Peyer's patch (tissue), 4 donors: ENCODE results near the gene PDE4B.

Experiments used
- POLR2A ChIP-seq, 2 donors: fragments of 450-650 bp; IDR thresholded peaks; one replicate each; pipeline ENCODE4 v1.5.1; 2017; ENCODE audit warnings: antibody characterized with exemption in 2 of 2, mild to moderate bottlenecking in 2 of 2, moderate library complexity in 2 of 2
- TF ChIP-seq, protein P1 (sequence below), 6 experiments: fragments of 450-650 bp in 4 of 6; fragments of 200-600 bp in 2 of 6; sonication (generic) in 1 of 6; IDR thresholded peaks; one replicate each; pipeline ENCODE4 v1.5.1; 2017 to 2019; ENCODE audit warnings: antibody characterized with exemption in 6 of 6, mild to moderate bottlenecking in 3 of 6, moderate library complexity in 1 of 6

DNA sequence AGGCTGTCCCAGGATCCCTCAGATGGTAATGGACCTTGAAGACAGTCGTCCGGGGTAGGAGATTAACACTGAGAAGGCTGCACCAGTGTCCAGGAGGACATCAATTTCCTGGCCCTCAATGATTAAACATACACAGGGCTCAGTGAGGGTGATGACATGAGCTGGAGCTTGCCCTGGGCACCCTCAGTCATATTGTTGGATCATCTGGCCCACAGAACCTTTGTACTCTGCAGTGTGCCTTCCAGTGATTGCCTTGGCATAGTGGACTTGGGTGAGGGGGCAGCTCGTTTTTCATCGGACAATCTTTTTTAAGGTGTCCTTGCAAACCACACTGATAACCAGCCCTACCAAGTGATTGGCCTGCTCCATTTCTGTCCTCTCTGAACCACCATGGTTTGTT lies 630.1 kb downstream of the PDE4B start:
- TF ChIP-seq, protein P1, sequence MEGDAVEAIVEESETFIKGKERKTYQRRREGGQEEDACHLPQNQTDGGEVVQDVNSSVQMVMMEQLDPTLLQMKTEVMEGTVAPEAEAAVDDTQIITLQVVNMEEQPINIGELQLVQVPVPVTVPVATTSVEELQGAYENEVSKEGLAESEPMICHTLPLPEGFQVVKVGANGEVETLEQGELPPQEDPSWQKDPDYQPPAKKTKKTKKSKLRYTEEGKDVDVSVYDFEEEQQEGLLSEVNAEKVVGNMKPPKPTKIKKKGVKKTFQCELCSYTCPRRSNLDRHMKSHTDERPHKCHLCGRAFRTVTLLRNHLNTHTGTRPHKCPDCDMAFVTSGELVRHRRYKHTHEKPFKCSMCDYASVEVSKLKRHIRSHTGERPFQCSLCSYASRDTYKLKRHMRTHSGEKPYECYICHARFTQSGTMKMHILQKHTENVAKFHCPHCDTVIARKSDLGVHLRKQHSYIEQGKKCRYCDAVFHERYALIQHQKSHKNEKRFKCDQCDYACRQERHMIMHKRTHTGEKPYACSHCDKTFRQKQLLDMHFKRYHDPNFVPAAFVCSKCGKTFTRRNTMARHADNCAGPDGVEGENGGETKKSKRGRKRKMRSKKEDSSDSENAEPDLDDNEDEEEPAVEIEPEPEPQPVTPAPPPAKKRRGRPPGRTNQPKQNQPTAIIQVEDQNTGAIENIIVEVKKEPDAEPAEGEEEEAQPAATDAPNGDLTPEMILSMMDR (IDR thresholded peaks at IDR 0.05): no peak
- no peak for TF ChIP-seq POLR2A (IDR thresholded peaks at IDR 0.05)
